GM19372 (cell line): ENCODE data around the gene SLC44A1.

Experiments
- ATAC-seq: cut with Tn5 transposase; IDR thresholded peaks from one replicate; pipeline ENCODE4 v1.9.1; 2021; ENCODE audit warnings: mild to moderate bottlenecking, low read depth, moderate library complexity; ENCODE audit not compliant: unreplicated experiment

SLC44A1 gene

GRCh38 chr9:105418588-105419500 is 174.4 kb downstream of the SLC44A1 start:
- ATAC-seq: no peak

- ATAC-seq: no peak
These were observed 175.6 kb downstream of the SLC44A1 start for GRCh38 chr9:105419816-105420597.

- ATAC-seq: no peak
These were observed 176.7 kb downstream of the SLC44A1 start for GRCh38 chr9:105421154-105421553.

GRCh38 chr9:105421864-105422263 is 177.4 kb downstream of the SLC44A1 start:
- ATAC-seq: no peak

- ATAC-seq: peak; percentile 71
These were observed 181.5 kb downstream of the SLC44A1 start for GRCh38 chr9:105425816-105426433.

GRCh38 chr9:105426657-105427056 is 182.2 kb downstream of the SLC44A1 start:
- no peak for ATAC-seq

GRCh38 chr9:105431424-105432246 is 187.2 kb downstream of the SLC44A1 start:
- ATAC-seq: no peak

- no peak for ATAC-seq
These were observed 187.9 kb downstream of the SLC44A1 start for GRCh38 chr9:105432247-105432842.

GRCh38 chr9:105435453-105435852 is 191.0 kb downstream of the SLC44A1 start:
- no peak for ATAC-seq

- no peak for ATAC-seq
These were observed 192.3 kb downstream of the SLC44A1 start for GRCh38 chr9:105436783-105437182.

GRCh38 chr9:105437704-105438103 is 193.3 kb downstream of the SLC44A1 start:
- no peak for ATAC-seq

- ATAC-seq: no peak
These were observed 193.8 kb downstream of the SLC44A1 start for GRCh38 chr9:105438141-105438806.

GRCh38 chr9:105439428-105439827 is 195.0 kb downstream of the SLC44A1 start:
- no peak for ATAC-seq

- ATAC-seq: no peak
These were observed 197.2 kb downstream of the SLC44A1 start for GRCh38 chr9:105441616-105442160.

GRCh38 chr9:105443121-105443520 is 198.7 kb downstream of the SLC44A1 start:
- no peak for ATAC-seq

- no peak for ATAC-seq
These were observed 199.7 kb downstream of the SLC44A1 start for GRCh38 chr9:105444130-105444529.

- no peak for ATAC-seq
These were observed 200.9 kb downstream of the SLC44A1 start for GRCh38 chr9:105445203-105445881.

- no peak for ATAC-seq
These were observed 202.9 kb downstream of the SLC44A1 start for GRCh38 chr9:105447386-105447813.
